ENCODE measurements around the gene CLDN3.

DNA sequence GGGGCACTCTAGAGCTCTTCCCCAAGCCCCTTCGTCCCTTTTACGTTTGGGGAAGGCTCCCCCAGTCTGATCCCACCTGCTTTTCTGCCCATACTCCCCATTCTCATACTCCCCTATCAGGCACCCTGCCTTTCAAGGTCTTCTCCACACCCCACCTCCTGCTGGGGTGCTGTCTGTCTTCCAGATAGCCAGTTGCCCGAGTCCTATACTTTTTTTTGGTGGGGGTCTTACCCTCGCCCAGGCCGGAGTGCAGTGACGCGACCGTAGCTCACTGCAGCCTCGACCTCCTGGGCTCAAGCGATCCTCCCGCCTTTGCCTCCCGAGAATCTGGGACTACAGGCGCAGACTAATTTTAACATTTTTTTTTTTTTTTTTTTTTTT is 30.7 kb downstream of the CLDN3 start:
- TF ChIP-seq CTCF (IDR thresholded peaks at IDR 0.05): no peak
- TF ChIP-seq EZH2 (IDR thresholded peaks at IDR 0.05; ENCODE audit: borderline replicate concordance, insufficient read depth, low read depth, low read length, poor library complexity, severe bottlenecking): no peak

Data from B cell (primary cell).